ENCODE measurements around the gene CRACDL. TPM values are rescaled to one million over a fixed set of nuclear protein-coding genes. Genes with fewer than 3 reads are reported as not detected.

The CRACDL gene
- total RNA-seq, 1 donor from 2014 or later, result 3.0 TPM

DNA sequence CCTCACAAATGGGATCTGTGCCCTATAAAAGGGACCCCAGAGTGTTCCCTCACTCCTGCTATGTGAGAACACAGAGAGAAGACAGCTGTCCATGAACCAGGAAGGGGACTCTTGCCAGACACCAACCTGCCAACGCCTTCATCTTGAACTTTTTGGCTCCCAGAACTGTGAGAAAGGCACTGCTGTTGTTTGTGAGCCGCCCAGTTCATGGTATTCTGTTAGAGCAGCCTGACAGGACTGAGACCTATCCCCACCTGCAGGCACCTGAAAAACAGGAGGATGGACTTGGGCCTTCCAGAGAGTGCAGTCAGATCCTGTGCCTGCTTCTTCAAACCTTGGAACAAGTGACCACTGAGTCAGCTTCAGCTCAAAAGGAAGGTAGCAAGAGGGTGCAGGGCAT is 51.4 kb downstream of the CRACDL start:
- no peak overlapping the region for H3K27ac ChIP-seq (replicated peaks)
- H3K4me3 ChIP-seq, result no peak overlapping the region
- peaks cover 43% of the 10 kb centered on the region for H3K9me3 ChIP-seq (replicated peaks)
- intact Hi-C loops (cut with micrococcal nuclease), result no loop called here
- DNase-seq, result no peak
- no peaks in the 10 kb centered on the region for H3K36me3 ChIP-seq
- no peaks in the 10 kb centered on the region for H3K4me1 ChIP-seq
- TF ChIP-seq, protein P1, sequence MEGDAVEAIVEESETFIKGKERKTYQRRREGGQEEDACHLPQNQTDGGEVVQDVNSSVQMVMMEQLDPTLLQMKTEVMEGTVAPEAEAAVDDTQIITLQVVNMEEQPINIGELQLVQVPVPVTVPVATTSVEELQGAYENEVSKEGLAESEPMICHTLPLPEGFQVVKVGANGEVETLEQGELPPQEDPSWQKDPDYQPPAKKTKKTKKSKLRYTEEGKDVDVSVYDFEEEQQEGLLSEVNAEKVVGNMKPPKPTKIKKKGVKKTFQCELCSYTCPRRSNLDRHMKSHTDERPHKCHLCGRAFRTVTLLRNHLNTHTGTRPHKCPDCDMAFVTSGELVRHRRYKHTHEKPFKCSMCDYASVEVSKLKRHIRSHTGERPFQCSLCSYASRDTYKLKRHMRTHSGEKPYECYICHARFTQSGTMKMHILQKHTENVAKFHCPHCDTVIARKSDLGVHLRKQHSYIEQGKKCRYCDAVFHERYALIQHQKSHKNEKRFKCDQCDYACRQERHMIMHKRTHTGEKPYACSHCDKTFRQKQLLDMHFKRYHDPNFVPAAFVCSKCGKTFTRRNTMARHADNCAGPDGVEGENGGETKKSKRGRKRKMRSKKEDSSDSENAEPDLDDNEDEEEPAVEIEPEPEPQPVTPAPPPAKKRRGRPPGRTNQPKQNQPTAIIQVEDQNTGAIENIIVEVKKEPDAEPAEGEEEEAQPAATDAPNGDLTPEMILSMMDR (IDR thresholded peaks at IDR 0.05; ENCODE audit: borderline replicate concordance), result no peak
- H3K27me3 ChIP-seq (ENCODE audit: low read depth), result peaks cover 34% of the 10 kb centered on the region

DNA sequence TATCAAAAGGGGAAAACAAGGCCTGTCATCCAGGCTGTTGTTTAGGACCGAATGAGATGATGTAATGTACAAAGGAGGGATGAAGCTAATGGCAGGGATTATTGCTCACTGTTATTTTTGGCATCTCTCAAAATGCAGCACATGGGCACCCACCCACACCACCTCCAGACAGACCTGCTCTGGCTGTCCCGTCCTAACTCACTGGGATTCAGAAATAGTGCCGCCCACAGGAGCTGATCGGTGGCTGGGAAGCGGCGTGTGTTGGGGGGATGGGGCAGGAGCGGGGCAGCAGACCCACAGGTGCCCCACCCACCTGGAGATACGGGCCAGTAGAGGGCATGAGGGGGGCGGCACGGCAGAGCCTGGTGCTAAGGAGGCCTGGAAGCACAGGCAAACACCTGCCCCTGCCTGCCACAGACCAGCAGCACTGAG is 52.2 kb downstream of the CRACDL start:
- Histone ChIP-seq H3K27ac (replicated peaks) (no peak overlapping the region), H3K9me3 (replicated peaks) (peaks cover 39% of the 10 kb centered on the region), H3K36me3 (no peaks in the 10 kb centered on the region), H3K27me3 (ENCODE audit: low read depth) (peaks cover 40% of the 10 kb centered on the region), H3K4me1 (no peaks in the 10 kb centered on the region), H3K4me3 (no peak overlapping the region)
- intact Hi-C loops (cut with micrococcal nuclease), result no loop called here
- no peak for DNase-seq
- TF ChIP-seq, protein P1 (IDR thresholded peaks at IDR 0.05; ENCODE audit: borderline replicate concordance), result no peak

DNA sequence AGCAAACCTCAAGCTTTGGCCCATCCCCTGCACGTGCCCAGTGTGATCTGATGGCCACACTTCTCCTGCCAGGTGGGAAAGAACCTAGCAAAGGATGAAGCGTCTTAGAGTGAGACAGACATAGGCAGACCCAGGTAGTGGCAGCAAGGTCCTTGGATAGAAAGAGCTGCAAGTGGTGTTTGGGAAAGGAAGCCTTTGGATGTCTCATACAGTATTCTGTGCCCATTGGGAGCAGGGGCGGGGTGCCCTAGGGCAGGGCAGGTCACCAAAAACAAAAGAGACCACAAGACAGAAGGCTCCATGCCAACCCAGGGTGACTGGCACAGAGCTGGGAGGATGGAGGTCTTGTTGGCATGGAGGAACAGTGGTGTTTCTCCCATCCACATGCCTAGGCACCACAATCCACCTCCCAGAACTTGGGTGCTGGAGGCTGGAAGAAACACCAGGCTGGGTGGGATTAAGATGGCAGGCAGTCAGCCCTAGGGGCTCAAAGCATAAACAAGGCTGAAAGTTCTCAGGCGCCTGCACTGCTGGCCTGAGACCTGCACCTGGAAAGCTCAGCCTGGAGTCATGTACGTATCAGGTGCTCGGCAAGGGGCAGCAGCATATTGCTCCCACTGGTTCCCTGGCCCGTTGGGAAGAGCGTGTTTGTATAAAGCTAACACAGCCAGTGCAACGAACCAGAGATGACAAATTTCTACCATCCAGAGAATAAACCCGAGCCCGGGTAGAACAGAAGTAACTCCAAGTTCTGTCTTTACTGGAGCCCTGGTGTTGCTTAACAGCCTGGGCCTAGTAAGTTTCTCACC is 52.9 kb downstream of the CRACDL start:
- Histone ChIP-seq H3K9me3 (replicated peaks) (peaks cover 33% of the 10 kb centered on the region), H3K36me3 (no peaks in the 10 kb centered on the region), H3K27ac (replicated peaks) (no peak overlapping the region), H3K4me3 (no peak overlapping the region), H3K4me1 (no peaks in the 10 kb centered on the region), H3K27me3 (ENCODE audit: low read depth) (peaks cover 40% of the 10 kb centered on the region)
- TF ChIP-seq, protein P1 (IDR thresholded peaks at IDR 0.05; ENCODE audit: borderline replicate concordance), result no peak
- DNase-seq, result no peak
- intact Hi-C loops (cut with micrococcal nuclease), result no loop called here

DNA sequence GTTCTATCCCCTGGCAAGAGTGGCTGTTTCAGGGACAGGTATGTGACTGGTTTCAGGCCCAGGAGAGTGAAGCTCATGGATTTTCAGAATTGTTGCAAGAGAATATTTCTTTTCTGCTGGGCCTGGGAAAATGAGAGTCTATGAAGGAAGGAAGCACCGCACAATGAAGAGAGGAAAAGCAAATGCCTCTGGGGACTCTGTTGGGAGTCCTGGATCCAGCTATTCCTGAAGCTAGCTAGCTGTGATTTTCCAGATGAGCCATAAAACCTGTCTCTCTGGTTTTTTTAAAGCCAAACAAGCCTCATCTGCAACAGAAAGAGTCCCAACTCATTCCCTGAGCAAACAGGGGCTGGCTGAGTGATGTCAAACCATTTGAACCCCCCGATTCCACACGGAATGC is 53.7 kb downstream of the CRACDL start:
- Histone ChIP-seq H3K27ac (replicated peaks) (no peak overlapping the region), H3K4me1 (no peaks in the 10 kb centered on the region), H3K4me3 (no peak overlapping the region), H3K9me3 (replicated peaks) (peaks cover 25% of the 10 kb centered on the region), H3K36me3 (no peaks in the 10 kb centered on the region), H3K27me3 (ENCODE audit: low read depth) (peaks cover 40% of the 10 kb centered on the region)
- TF ChIP-seq, protein P1 (IDR thresholded peaks at IDR 0.05; ENCODE audit: borderline replicate concordance), result no peak
- no peak for DNase-seq
- intact Hi-C loops (cut with micrococcal nuclease), result no loop called here

DNA sequence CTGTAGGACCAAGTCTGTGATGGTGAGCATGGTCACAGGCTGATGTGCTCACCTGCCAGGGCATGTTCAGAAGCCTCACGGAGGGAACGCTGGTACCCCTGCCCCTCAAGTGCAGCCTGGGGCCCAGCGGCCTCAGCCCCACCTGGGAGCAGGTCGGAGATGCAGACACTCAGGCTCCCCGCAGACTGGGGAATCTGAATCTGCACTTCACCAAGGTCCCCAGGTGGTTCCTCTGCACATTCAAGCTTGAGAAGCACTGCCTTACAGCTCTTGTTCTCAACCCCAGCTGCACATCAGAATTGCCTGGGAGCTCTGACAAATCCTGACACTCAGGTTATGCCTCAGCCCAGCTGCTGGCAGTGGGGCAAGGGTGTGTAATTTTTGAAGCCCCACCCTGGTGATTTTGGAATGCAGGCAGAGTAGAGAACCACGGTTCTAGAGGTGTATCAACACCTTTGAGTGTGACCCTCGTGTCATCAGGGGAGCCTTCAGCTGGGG is 54.8 kb downstream of the CRACDL start:
- H3K27ac ChIP-seq (replicated peaks), result no peak overlapping the region
- no peaks in the 10 kb centered on the region for H3K36me3 ChIP-seq
- no peaks in the 10 kb centered on the region for H3K4me1 ChIP-seq
- H3K9me3 ChIP-seq (replicated peaks), result peaks cover 13% of the 10 kb centered on the region
- intact Hi-C loops (cut with micrococcal nuclease), result no loop called here
- H3K27me3 ChIP-seq (ENCODE audit: low read depth), result peaks cover 40% of the 10 kb centered on the region
- no peak for DNase-seq
- H3K4me3 ChIP-seq, result no peak overlapping the region
- TF ChIP-seq, protein P1 (IDR thresholded peaks at IDR 0.05; ENCODE audit: borderline replicate concordance), result no peak
